ENCODE results near the gene PON2.

GRCh38 chr7:95482424-95482823 lies 47.6 kb upstream of the PON2 start:
- no peak for TF ChIP-seq POLR2A (IDR thresholded peaks at IDR 0.05)
- TF ChIP-seq CTCF (IDR thresholded peaks at IDR 0.05), result no peak
- TF ChIP-seq EP300 (IDR thresholded peaks at IDR 0.05), result no peak
- TF ChIP-seq POLR2AphosphoS5 (IDR thresholded peaks at IDR 0.05), result no peak
